ENCODE measurements around the gene LRRC26. TPM values are rescaled to one million over a fixed set of nuclear protein-coding genes. Genes with fewer than 3 reads are reported as not detected.

LRRC26 gene
- total RNA-seq, 1 donor from 2014 or later: 0.31 TPM

GRCh38 chr9:137191691-137192447 lies 22.0 kb upstream of the LRRC26 start:
- Mint-ChIP-seq H3K4me1 (peaks cover 28% of the 10 kb centered on the region), H3K36me3 (ENCODE audit: low read depth) (peaks cover 25% of the 10 kb centered on the region), H3K4me3 (no peak overlapping the region), H3K9me3 (no peaks in the 10 kb centered on the region), H3K27ac (no peak overlapping the region), H3K27me3 (no peaks in the 10 kb centered on the region)
- intact Hi-C loops (cut with micrococcal nuclease): no loop called here
- ChIA-PET POLR2A (interaction anchor here (0.6 to 0.8 kb wide), 2 partner anchors 31 to 41 kb away, joined by 3 to 4 read pairs; no protein-coding TSS in a partner anchor), CTCF (interaction anchor here (0.9 kb wide), 1 partner anchor 15 kb away, joined by 3 read pairs; no protein-coding TSS in a partner anchor)
- ATAC-seq (ENCODE audit: low read depth): no peak
- TF ChIP-seq CTCF (IDR thresholded peaks at IDR 0.05): no peak
- no peak for DNase-seq

GRCh38 chr9:137191245-137191644 lies 21.4 kb upstream of the LRRC26 start:
- CTCF ChIA-PET: interaction anchor here (0.9 kb wide), 1 partner anchor 14 kb away, joined by 3 read pairs; no protein-coding TSS in a partner anchor
- no peak overlapping the region for H3K4me3 Mint-ChIP-seq
- no peak for DNase-seq
- peaks cover 31% of the 10 kb centered on the region for H3K36me3 Mint-ChIP-seq (ENCODE audit: low read depth)
- no peaks in the 10 kb centered on the region for H3K9me3 Mint-ChIP-seq
- H3K27ac Mint-ChIP-seq: peak overlapping the region; percentile 41
- no peak for ATAC-seq (ENCODE audit: low read depth)
- no peaks in the 10 kb centered on the region for H3K27me3 Mint-ChIP-seq
- no peak for TF ChIP-seq CTCF (IDR thresholded peaks at IDR 0.05)
- POLR2A ChIA-PET: interaction anchor here (4.4 kb wide), 1 partner anchor 11 kb away, joined by 49 read pairs; the partner anchor contains the start of gene TPRN
- peaks cover 34% of the 10 kb centered on the region for H3K4me1 Mint-ChIP-seq
- intact Hi-C loops (cut with micrococcal nuclease): no loop called here

GRCh38 chr9:137190315-137190856 lies 20.5 kb upstream of the LRRC26 start:
- Mint-ChIP-seq H3K4me1 (peaks cover 36% of the 10 kb centered on the region), H3K27me3 (no peaks in the 10 kb centered on the region), H3K36me3 (ENCODE audit: low read depth) (peaks cover 37% of the 10 kb centered on the region), H3K27ac (peak overlapping the region; percentile 41), H3K9me3 (no peaks in the 10 kb centered on the region), H3K4me3 (peak overlapping the region; percentile 64)
- ChIA-PET POLR2A (interaction anchor here (0.6 to 4.4 kb wide), 7 partner anchors 8 to 64 kb away, joined by 8 to 49 read pairs (median 17); partner anchors contain the start of genes NDOR1, RNF224, TMEM203 and TPRN), CTCF (interaction anchor here (1.4 to 2.0 kb wide), 3 partner anchors 14 to 46 kb away, joined by 3 to 8 read pairs (median 7); no protein-coding TSS in a partner anchor)
- no peak for DNase-seq
- no peak for TF ChIP-seq CTCF (IDR thresholded peaks at IDR 0.05)
- no peak for ATAC-seq (ENCODE audit: low read depth)
- intact Hi-C loops (cut with micrococcal nuclease): no loop called here

- ATAC-seq (ENCODE audit: low read depth) (no peak), DNase-seq (no peak)
- intact Hi-C loops (cut with micrococcal nuclease): loop anchor here (1.0 kb wide), 1 partner anchor 38 kb away; the partner anchor contains the start of gene RNF224
- H3K36me3 Mint-ChIP-seq (ENCODE audit: low read depth): peaks cover 43% of the 10 kb centered on the region
- ChIA-PET POLR2A (interaction anchor here (0.7 to 4.4 kb wide), 23 partner anchors 8 to 463 kb away, joined by 3 to 49 read pairs (median 8); partner anchors contain the start of genes CYSRT1, MAN1B1, NDOR1 and RNF208), CTCF (interaction anchor here (0.9 to 2.0 kb wide), 10 partner anchors 12 to 143 kb away, joined by 3 to 13 read pairs (median 5); partner anchors contain the start of genes MAN1B1, RNF224 and TPRN)
- no peaks in the 10 kb centered on the region for H3K27me3 Mint-ChIP-seq
- peaks cover 36% of the 10 kb centered on the region for H3K4me1 Mint-ChIP-seq
- TF ChIP-seq CTCF (IDR thresholded peaks at IDR 0.05): no peak
- peak overlapping the region; percentile 91 for H3K4me3 Mint-ChIP-seq
- H3K27ac Mint-ChIP-seq: peak overlapping the region; percentile 91
- no peaks in the 10 kb centered on the region for H3K9me3 Mint-ChIP-seq
These were observed 19.7 kb upstream of the LRRC26 start for GRCh38 chr9:137189297-137190295.

All from activated B cell treated with CpG ODN at 0.5 μM for 24 hours (primary cell).